ENCODE measurements around the gene ERICH6B. TPM values are rescaled to one million over a fixed set of nuclear protein-coding genes. Genes with fewer than 3 reads are reported as not detected.

Gene ERICH6B
- total RNA-seq, 4 donors from 2014 or later = not detected

- no peak for TF ChIP-seq CTCF (IDR thresholded peaks at IDR 0.05; ENCODE audit: low read depth)
These were observed 12.2 kb downstream of the ERICH6B start for GRCh38 chr13:45603338-45603737.

GRCh38 chr13:45602183-45603170 lies 13.1 kb downstream of the ERICH6B start:
- no peak for TF ChIP-seq CTCF (IDR thresholded peaks at IDR 0.05; ENCODE audit: low read depth)

- TF ChIP-seq CTCF (IDR thresholded peaks at IDR 0.05; ENCODE audit: low read depth) = no peak
These were observed 13.9 kb downstream of the ERICH6B start for GRCh38 chr13:45601680-45602079.

GRCh38 chr13:45598597-45598996 lies 16.9 kb downstream of the ERICH6B start:
- no peak for TF ChIP-seq CTCF (IDR thresholded peaks at IDR 0.05; ENCODE audit: low read depth)

GRCh38 chr13:45596800-45597475 lies 18.6 kb downstream of the ERICH6B start:
- no peak for TF ChIP-seq CTCF (IDR thresholded peaks at IDR 0.05; ENCODE audit: low read depth)

- TF ChIP-seq CTCF (IDR thresholded peaks at IDR 0.05; ENCODE audit: low read depth) = no peak
These were observed 19.6 kb downstream of the ERICH6B start for GRCh38 chr13:45595965-45596364.

GRCh38 chr13:45594764-45595163 lies 20.8 kb downstream of the ERICH6B start:
- TF ChIP-seq CTCF (IDR thresholded peaks at IDR 0.05; ENCODE audit: low read depth) = no peak

Data from subcutaneous adipose tissue (tissue), 4 donors.